H1 (cell line): ENCODE results near the gene P2RX7. TPM values are rescaled to one million over a fixed set of nuclear protein-coding genes. Genes with fewer than 3 reads are reported as not detected.

Experiments
- CTCF ChIA-PET: fragments of 300-600 bp; sonication (Branson Sonifier 250); formaldehyde crosslinking; loops from one replicate; lab custom pipeline; 2021; ENCODE audit not compliant: partially characterized antibody; lab: Charles Lee
- POLR2A ChIA-PET: fragments of 300-600 bp; sonication (Branson Sonifier 250); formaldehyde crosslinking; loops from one replicate; lab custom pipeline; 2021; ENCODE audit warnings: inconsistent platforms; ENCODE audit not compliant: partially characterized antibody; lab: Charles Lee
- DNase-seq, 2 experiments: peaks; one replicate each; pipeline versions ENCODE4 v3.0.0 to v3.0.0-alpha.2; 2010 to 2022; ENCODE audit warnings: low spot score in 2 of 2, low read depth in 1 of 2, mixed read lengths in 1 of 2
- FAIRE-seq: peaks from 2 replicates; lab custom pipeline; 2011; peaks lifted over from hg19 to GRCh38; lab: Jason Lieb, UNC
- H2AFZ ChIP-seq: 2 replicates; pipeline ENCODE4 v1.8.1; 2012; ENCODE audit warnings: low read length, inconsistent platforms
- H2AK5ac ChIP-seq: 2 replicates; pipeline ENCODE4 v1.6.1; 2013; ENCODE audit warnings: low read depth, low read length
- H2BK120ac ChIP-seq: replicated peaks from 2 replicates; pipeline ENCODE3; 2013; ENCODE audit warnings: low read depth, low read length, inconsistent platforms
- H2BK12ac ChIP-seq: 2 replicates; pipeline ENCODE4 v1.6.1; 2013; ENCODE audit warnings: low read depth, low read length
- H2BK15ac ChIP-seq: 2 replicates; pipeline ENCODE4 v1.6.1; 2013; ENCODE audit warnings: low read length
- H2BK20ac ChIP-seq: 2 replicates; pipeline ENCODE4 v1.6.1; 2013; ENCODE audit warnings: low read length
- H2BK5ac ChIP-seq: 2 replicates; pipeline ENCODE4 v1.6.1; 2013; ENCODE audit warnings: low read depth, low read length
- H3K14ac ChIP-seq: 2 replicates; pipeline ENCODE4 v1.6.1; 2013; ENCODE audit warnings: inconsistent platforms; ENCODE audit not compliant: insufficient read length
- H3K18ac ChIP-seq: 2 replicates; pipeline ENCODE4 v1.6.1; 2013; ENCODE audit warnings: low read length; ENCODE audit errors: extremely low read depth
- H3K23ac ChIP-seq: 2 replicates; pipeline ENCODE4 v1.6.1; 2013; ENCODE audit warnings: inconsistent platforms; ENCODE audit not compliant: insufficient read length
- H3K23me2 ChIP-seq: 2 replicates; pipeline ENCODE4 v1.6.1; 2013; ENCODE audit warnings: low read depth, low read length
- H3K27ac ChIP-seq: 2 replicates; pipeline ENCODE4 v1.6.1; 2011; ENCODE audit warnings: low read depth, low read length, inconsistent platforms
- H3K27me3 ChIP-seq, 4 experiments: replicated peaks in 1 of 4; 1 replicate in 1 of 4; 2 replicates in 3 of 4; pipeline versions ENCODE4 v1.6.1 to v1.8.1; 2011 to 2013; ENCODE audit warnings: low read length in 3 of 4, mild to moderate bottlenecking in 3 of 4, inconsistent platforms in 2 of 4, mixed read lengths in 2 of 4, moderate library complexity in 1 of 4; ENCODE audit not compliant: control insufficient read depth in 3 of 4, insufficient read depth in 3 of 4; ENCODE audit errors: extremely low read depth in 1 of 4
- H3K36me3 ChIP-seq, 4 experiments: 2 replicates each; pipeline versions ENCODE4 v1.6.1 to v1.8.1; 2011 to 2013; ENCODE audit warnings: mild to moderate bottlenecking in 4 of 4, low read length in 3 of 4, moderate library complexity in 2 of 4, control low read depth in 1 of 4, inconsistent platforms in 1 of 4; ENCODE audit not compliant: insufficient read depth in 4 of 4, control insufficient read depth in 2 of 4
- H3K4ac ChIP-seq: replicated peaks from 2 replicates; pipeline ENCODE3; 2013; ENCODE audit warnings: low read length, low read depth, mixed read lengths, inconsistent platforms; ENCODE audit not compliant: insufficient read length
- H3K4me1 ChIP-seq, 4 experiments: replicated peaks in 1 of 4; 1 replicate in 1 of 4; 2 replicates in 3 of 4; pipeline versions ENCODE4 v1.6.1 to v1.8.1; 2011 to 2013; ENCODE audit warnings: low read length in 3 of 4, inconsistent platforms in 2 of 4, mixed read lengths in 1 of 4; ENCODE audit not compliant: insufficient read depth in 4 of 4, control insufficient read depth in 3 of 4
- H3K4me2 ChIP-seq, 2 experiments: 2 replicates each; pipeline versions ENCODE4 v1.6.1 to v1.8.1; 2011 to 2013; ENCODE audit warnings: low read depth in 2 of 2, low read length in 2 of 2, control low read depth in 1 of 2, inconsistent platforms in 1 of 2, mild to moderate bottlenecking in 1 of 2; ENCODE audit not compliant: insufficient read depth in 1 of 2
- H3K4me3 ChIP-seq, 4 experiments: fragments of 200-600, 300-600 bp in 1 of 4; sonication (generic), shearing (Covaris generic), sonication (Bioruptor Twin) in 1 of 4; 2 replicates each; pipeline versions ENCODE4 v1.5.1 to v1.8.1; 2011 to 2016; ENCODE audit warnings: low read length in 4 of 4, low read depth in 3 of 4, control low read depth in 2 of 4, inconsistent platforms in 2 of 4, mild to moderate bottlenecking in 2 of 4, mixed read lengths in 1 of 4, moderate library complexity in 1 of 4; ENCODE audit not compliant: insufficient read depth in 2 of 4; ENCODE audit errors: extremely low read depth in 1 of 4
- H3K56ac ChIP-seq: replicated peaks from 2 replicates; pipeline ENCODE3; 2013; ENCODE audit warnings: low read depth, mild to moderate bottlenecking, mixed read lengths, low read length, inconsistent platforms; ENCODE audit not compliant: insufficient read length
- H3K79me1 ChIP-seq: 2 replicates; pipeline ENCODE4 v1.6.1; 2013; ENCODE audit warnings: low read depth, low read length, control low read depth
- H3K79me2 ChIP-seq, 2 experiments: 2 replicates each; pipeline versions ENCODE4 v1.6.1 to v1.8.1; 2012 to 2013; ENCODE audit warnings: low read length in 2 of 2, mild to moderate bottlenecking in 2 of 2, inconsistent platforms in 1 of 2; ENCODE audit not compliant: insufficient read depth in 2 of 2, control insufficient read depth in 1 of 2
- H3K9ac ChIP-seq, 4 experiments: replicated peaks in 1 of 4; 1 replicate in 1 of 4; 2 replicates in 3 of 4; pipeline versions ENCODE4 v1.6.1 to v1.8.1; 2011 to 2013; ENCODE audit warnings: low read depth in 3 of 4, low read length in 3 of 4, control low read depth in 2 of 4, mild to moderate bottlenecking in 2 of 4, moderate library complexity in 2 of 4, inconsistent platforms in 1 of 4; ENCODE audit errors: extremely low read depth in 1 of 4
- H3K9me3 ChIP-seq, 2 experiments: 2 replicates each; pipeline versions ENCODE4 v1.6.1 to v1.8.1; 2012 to 2013; ENCODE audit warnings: mild to moderate bottlenecking in 2 of 2, moderate library complexity in 2 of 2, control low read depth in 1 of 2, inconsistent platforms in 1 of 2, low read depth in 1 of 2, low read length in 1 of 2, mixed read lengths in 1 of 2; ENCODE audit not compliant: insufficient read depth in 2 of 2
- H4K20me1 ChIP-seq, 2 experiments: replicated peaks in 1 of 2; 2 replicates each; pipeline versions ENCODE3 to v1.8.1; 2011 to 2013; ENCODE audit warnings: inconsistent platforms in 2 of 2, low read length in 2 of 2, mild to moderate bottlenecking in 1 of 2; ENCODE audit not compliant: insufficient read depth in 2 of 2, control insufficient read depth in 1 of 2
- H4K5ac ChIP-seq: 2 replicates; pipeline ENCODE4 v1.6.1; 2013; ENCODE audit warnings: low read length, low read depth, mixed read lengths, inconsistent platforms; ENCODE audit not compliant: insufficient read length
- H4K8ac ChIP-seq: 2 replicates; pipeline ENCODE4 v1.8.0; 2013; ENCODE audit warnings: mild to moderate bottlenecking, moderate library complexity, low read length, inconsistent platforms; ENCODE audit not compliant: insufficient read depth; ENCODE audit errors: extremely low read depth
- H4K91ac ChIP-seq: replicated peaks from 2 replicates; pipeline ENCODE3; 2013; ENCODE audit warnings: low read length, mixed read lengths, inconsistent platforms; ENCODE audit not compliant: insufficient read length
- KDM4A ChIP-seq: IDR thresholded peaks from one replicate; pipeline ENCODE4 v1.7.1; 2012; ENCODE audit warnings: low read depth, mild to moderate bottlenecking, moderate library complexity, low read length, inconsistent platforms; ENCODE audit not compliant: severe bottlenecking
- POLR2A ChIP-seq, 2 experiments: IDR thresholded peaks; 1 replicate in 1 of 2; 2 replicates in 1 of 2; pipeline ENCODE4 v1.6.1; 2011; ENCODE audit warnings: low read depth in 2 of 2, low read length in 2 of 2, mild to moderate bottlenecking in 2 of 2; ENCODE audit errors: control extremely low read depth in 1 of 2
- TEAD4 ChIP-seq: IDR thresholded peaks from 2 replicates; pipeline ENCODE4 v1.6.1; 2012; ENCODE audit warnings: low read depth, low read length, inconsistent platforms, mixed read lengths
- WGBS, 2 experiments: shearing (Covaris generic) in 1 of 2; methylation state at CpG; one replicate each; pipeline versions ENCODE4 v1.1.6 to v1.1.7; 2013 to 2015; ENCODE audit warnings: low lambda C conversion rate in 2 of 2, mixed read lengths in 2 of 2, inconsistent platforms in 1 of 2, low coverage in 1 of 2, missing lambda C conversion rate in 1 of 2; ENCODE audit not compliant: insufficient replicate concordance in 2 of 2, insufficient coverage in 1 of 2, insufficient read length in 1 of 2; ENCODE audit errors: extremely low coverage in 1 of 2, missing lambda C conversion rate in 1 of 2; 5-methylcytosine and 5-hydroxymethylcytosine counted together
- polyA plus RNA-seq, 7 experiments: library from polyadenylated mRNA; depleted of rRNA in 3 of 7; stranded (reverse) in 5 of 7; unstranded in 2 of 7; fragments of >200 nt in 5 of 7; fragments of 200-250 nt in 2 of 7; gene quantifications; 1 replicate in 5 of 7; 2 replicates in 1 of 7; 4 replicates in 1 of 7; pipeline versions ENCODE4 v1.2.1 to v1.2.3, GENCODE V29; 2011 to 2013; ENCODE audit warnings: missing spikeins in 2 of 7, mixed read lengths in 2 of 7
- total RNA-seq: library from RNA; stranded (reverse); fragmentation: NEBNext Ultra II Directional; extraction: Animal tissue kit (Norgen Biotek cat#: 25700); gene quantifications from 2 replicates; pipeline ENCODE4 v1.2.1, GENCODE V29; 2021

P2RX7 gene
- total and polyA plus RNA-seq, 2 of the 8 experiments (the other 6 are each of a cell fraction or from before 2014, with no cell fraction given), result 0.38 to 0.56 TPM

DNA sequence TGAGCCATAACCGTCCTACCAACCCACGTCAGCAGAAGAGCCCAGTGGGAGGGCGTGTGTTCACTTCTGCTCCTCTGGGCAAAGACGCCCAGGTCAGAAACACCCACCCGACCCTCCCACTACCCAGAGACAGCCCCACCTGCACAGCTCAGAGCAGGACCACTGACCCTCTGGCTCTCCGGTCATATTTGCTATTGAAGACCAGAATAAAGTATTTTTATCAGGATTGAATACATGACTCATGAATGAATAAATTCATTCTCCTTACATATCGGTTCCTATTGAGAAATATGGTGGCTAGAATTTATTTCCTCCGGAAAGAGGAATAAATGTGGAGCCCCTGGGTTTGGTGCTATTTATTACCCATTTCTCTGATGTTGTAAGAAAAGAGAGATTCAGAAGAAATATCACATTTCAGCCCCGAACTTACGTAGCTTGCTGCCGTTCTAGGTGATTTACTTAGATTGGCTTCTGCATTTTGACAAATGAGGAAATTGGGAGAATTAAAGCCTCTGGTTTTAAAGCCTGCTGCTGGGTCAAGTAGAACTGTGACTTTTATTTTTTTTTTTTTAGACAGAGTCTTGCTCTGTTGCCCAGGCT, 36.4 kb upstream of the P2RX7 start:
- POLR2A ChIA-PET, result no interaction called here
- H3K4me2 ChIP-seq, result peak overlapping the region; percentile 52 to 67; a peak in 3 of 4 replicates

More for the DNA sequence above, 36.4 kb upstream of the P2RX7 start:
- Histone ChIP-seq H3K23me2 (peaks cover 4% of the 10 kb centered on the region; the same call in 1 of the 2 replicates), H3K27ac (no peak overlapping the region), H3K23ac (no peak overlapping the region), H2BK5ac (no peak overlapping the region), H2AK5ac (no peak overlapping the region), H2BK15ac (no peak overlapping the region), H3K4me1 (peaks cover 0 to 3% (median under 1%) of the 10 kb centered on the region in 4 experiments; a peak in 1 of 7 replicates), H2AFZ (peak overlapping the region; percentile 33; the same call in 1 of the 2 replicates), H3K4me3 (no peak overlapping the region)
- no peak for DNase-seq
- CTCF ChIA-PET, result interaction anchor here (0.6 to 3.0 kb wide), 25 partner anchors 10 to 1285 kb away, joined by 3 to 16 read pairs (median 4); partner anchors contain the start of gene C12orf43
- TF ChIP-seq TEAD4 (no peak), POLR2A (IDR thresholded peaks at IDR 0.05; ENCODE audit: control extremely low read depth in 1 of 2, low read depth in 2 of 2, low read length in 2 of 2) (no peak), KDM4A (peak; percentile 8)
- TF ChIP-seq, all 59 proteins: peak for 1
- H4K5ac ChIP-seq, result no peak overlapping the region
- H3K9me3 ChIP-seq, result 0 out of 4 replicates have a peak, but pooled peaks cover 0 to 5% of the 10 kb centered on the region in 2 experiments
- no peaks in the 10 kb centered on the region for H3K36me3 ChIP-seq
- no peaks in the 10 kb centered on the region for H4K20me1 ChIP-seq
- no peak overlapping the region for H3K9ac ChIP-seq
- H4K8ac ChIP-seq, result no peak overlapping the region; the same call in 1 of the 2 replicates
- no peak overlapping the region for H3K14ac ChIP-seq
- no peak overlapping the region for H3K4ac ChIP-seq
- no peak overlapping the region for H3K18ac ChIP-seq
- no peak overlapping the region for H4K91ac ChIP-seq
- WGBS, 2 experiments, result 57% methylated on average over 8 of the region's 11 CpGs; no CpG with 5 or more reads in 1 of the 2 experiments
- H3K27me3 ChIP-seq, result peaks cover 0 to 7% (median 5%) of the 10 kb centered on the region in 4 experiments; a peak in 6 of 7 replicates
- H3K56ac ChIP-seq, result no peak overlapping the region
- no peak overlapping the region for H2BK120ac ChIP-seq
- H2BK12ac ChIP-seq, result no peak overlapping the region
- FAIRE-seq, result no peak
- H3K79me2 ChIP-seq, result no peaks in the 10 kb centered on the region
- no peak overlapping the region for H2BK20ac ChIP-seq
- no peaks in the 10 kb centered on the region for H3K79me1 ChIP-seq
